ENCODE results near the gene ZNF10.

Gene ZNF10

DNA sequence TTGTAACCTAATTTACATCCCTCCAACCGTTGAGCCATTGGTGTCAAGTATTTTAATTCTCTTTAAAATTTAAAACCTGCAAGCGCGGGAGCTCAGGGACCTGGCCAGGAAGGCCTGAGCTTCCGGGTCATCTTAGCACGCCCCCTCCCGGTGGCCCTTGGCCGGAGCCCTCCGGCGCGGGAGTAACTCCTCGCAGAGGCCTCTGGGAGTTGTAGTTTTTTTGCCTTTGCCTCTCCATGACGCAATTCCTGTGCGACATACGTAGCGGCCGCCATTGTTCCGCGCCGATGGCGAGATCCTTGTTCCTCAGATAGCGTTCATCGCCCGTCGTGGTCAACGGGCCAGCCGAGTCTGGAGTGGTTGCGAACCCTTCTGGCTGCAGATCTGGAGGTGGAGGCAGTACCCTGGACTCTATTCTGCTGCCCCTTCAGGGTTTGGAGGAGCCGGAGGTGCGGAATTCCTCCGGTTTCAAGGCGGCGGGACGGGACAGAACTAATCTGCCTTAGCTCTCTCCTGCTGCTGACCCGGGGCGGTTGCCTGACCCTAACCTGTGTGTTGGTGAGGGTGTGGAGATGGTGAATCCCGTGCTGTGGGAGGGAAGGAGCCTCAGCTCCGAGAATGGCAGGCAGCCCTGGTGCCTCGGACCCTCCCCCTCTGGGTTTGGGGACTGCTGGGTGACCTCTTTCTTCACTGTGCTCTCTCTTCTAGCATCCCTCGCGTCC lies 51.0 kb downstream of the ZNF10 start, which contains the start of gene ZNF268:
Gene ZNF268, plus strand, starts transcription at position 258 of the 722 bp plus-strand sequence. CDS start 503 bp downstream, outside the sequence.
- peak; percentile 79 for DNase-seq (ENCODE audit: low read depth, low spot score)
- H3K4me3 ChIP-seq (ENCODE audit: low read length) = peak within 1 kb of the TSS; percentile 78

DNA sequence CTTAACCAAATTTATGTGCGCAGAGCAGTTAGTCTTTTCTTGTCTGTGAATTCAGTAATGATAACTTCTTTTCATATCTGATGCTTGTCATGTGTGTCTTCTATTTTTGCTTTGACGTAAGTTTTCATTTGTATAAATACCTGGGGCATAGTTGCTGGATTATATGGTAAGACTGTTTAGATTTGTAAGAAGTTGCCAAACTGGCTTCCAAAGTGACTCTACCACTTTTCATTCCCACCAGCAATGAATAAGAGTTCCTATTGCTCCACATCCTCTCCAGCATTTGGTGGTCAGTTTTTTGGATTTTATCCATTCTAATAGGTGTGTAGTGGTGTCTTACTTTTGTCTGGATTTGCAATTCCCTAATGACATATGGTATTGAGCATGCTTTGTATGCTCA lies 59.7 kb downstream of the ZNF10 start:
- no peak overlapping the region for H3K4me3 ChIP-seq (ENCODE audit: low read length)
- DNase-seq (ENCODE audit: low read depth, low spot score) = no peak

DNA sequence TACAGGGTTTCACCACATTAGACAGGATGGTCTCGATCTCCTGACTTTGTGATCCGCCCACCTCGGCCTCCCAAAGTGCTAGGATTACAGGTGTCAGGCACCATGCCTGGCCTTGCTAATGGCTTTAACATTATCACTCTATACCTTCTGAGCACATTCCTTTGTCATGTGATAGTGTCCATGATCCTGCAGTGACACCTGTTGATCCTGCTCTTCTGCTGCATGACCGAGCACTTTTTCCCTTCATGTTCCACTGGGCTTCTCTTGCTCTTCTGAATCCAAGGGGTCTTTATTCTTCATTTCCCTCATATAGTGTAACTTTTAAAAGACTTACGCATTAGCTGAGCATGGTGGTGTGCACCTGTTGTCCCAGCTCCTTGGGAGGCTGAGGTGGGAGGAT lies 62.4 kb downstream of the ZNF10 start:
- no peak overlapping the region for H3K4me3 ChIP-seq (ENCODE audit: low read length)
- no peak for DNase-seq (ENCODE audit: low read depth, low spot score)

DNA sequence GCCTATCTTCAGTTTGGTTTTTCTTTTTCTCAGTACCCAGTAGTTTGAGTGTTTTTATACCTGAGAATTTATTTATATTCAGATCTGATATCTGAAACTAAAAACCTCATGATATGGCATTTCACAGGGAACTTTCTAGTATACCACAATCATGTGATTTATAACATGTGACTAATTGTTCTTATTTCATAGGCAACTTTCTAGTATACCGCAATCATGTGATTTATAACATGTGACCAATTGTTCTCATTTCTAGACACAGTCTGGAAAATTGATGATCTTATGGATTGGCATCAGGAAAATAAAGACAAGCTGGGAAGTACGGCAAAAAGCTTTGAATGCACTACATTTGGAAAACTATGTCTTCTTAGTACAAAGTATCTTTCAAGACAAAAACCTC lies 71.5 kb downstream of the ZNF10 start:
- no peak overlapping the region for H3K4me3 ChIP-seq (ENCODE audit: low read length)
- DNase-seq (ENCODE audit: low read depth, low spot score) = no peak

DNA sequence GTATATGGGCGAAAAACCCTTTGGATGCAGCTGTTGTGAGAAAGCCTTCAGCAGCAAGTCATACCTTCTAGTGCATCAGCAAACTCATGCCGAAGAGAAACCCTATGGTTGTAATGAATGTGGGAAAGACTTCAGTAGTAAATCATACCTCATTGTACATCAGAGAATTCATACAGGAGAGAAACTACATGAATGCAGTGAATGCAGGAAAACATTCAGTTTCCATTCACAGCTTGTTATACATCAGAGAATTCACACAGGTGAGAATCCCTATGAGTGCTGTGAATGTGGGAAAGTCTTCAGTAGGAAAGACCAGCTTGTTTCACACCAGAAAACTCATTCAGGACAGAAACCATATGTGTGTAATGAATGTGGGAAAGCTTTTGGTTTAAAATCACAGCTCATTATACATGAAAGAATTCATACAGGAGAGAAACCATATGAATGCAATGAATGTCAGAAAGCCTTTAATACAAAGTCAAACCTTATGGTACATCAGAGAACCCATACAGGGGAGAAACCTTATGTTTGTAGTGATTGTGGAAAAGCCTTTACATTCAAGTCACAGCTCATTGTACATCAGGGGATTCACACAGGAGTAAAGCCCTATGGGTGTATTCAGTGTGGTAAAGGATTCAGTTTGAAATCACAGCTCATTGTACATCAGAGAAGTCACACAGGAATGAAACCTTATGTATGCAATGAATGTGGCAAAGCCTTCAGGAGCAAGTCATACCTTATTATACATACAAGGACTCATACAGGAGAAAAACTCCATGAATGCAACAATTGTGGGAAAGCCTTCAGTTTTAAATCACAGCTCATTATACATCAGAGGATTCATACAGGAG lies 72.3 kb downstream of the ZNF10 start:
- H3K4me3 ChIP-seq (ENCODE audit: low read length) = no peak overlapping the region
- DNase-seq (ENCODE audit: low read depth, low spot score) = no peak

DNA sequence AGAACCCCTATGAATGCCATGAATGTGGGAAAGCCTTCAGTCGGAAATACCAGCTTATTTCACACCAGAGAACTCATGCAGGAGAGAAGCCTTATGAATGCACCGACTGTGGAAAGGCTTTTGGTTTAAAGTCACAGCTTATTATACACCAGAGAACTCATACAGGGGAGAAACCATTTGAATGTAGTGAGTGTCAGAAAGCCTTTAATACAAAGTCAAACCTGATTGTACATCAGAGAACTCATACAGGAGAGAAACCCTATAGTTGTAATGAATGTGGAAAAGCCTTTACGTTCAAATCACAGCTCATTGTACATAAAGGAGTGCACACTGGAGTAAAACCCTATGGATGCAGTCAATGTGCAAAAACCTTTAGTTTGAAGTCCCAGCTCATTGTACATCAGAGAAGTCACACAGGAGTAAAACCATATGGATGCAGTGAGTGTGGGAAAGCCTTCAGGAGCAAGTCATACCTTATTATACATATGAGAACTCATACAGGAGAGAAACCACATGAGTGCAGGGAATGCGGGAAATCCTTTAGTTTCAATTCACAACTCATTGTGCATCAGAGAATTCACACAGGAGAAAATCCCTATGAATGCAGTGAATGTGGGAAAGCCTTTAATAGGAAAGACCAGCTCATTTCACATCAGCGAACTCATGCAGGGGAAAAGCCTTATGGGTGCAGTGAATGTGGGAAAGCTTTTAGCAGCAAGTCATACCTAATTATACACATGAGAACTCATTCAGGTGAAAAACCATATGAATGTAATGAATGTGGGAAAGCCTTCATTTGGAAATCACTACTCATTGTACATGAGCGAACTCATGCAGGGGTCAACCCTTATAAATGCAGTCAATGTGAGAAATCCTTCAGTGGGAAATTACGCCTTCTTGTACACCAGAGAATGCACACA lies 73.2 kb downstream of the ZNF10 start:
- DNase-seq (ENCODE audit: low read depth, low spot score) = no peak
- H3K4me3 ChIP-seq (ENCODE audit: low read length) = no peak overlapping the region

DNA sequence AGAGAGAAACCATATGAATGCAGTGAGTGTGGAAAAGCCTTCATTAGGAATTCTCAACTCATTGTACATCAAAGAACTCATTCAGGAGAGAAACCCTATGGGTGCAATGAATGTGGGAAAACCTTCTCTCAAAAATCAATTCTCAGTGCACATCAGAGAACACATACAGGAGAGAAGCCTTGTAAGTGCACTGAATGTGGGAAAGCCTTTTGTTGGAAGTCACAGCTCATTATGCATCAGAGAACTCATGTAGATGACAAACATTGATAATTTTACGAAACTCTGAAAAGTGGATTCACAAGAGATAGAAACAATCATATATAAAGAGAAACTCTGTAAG lies 73.8 kb downstream of the ZNF10 start:
- no peak for DNase-seq (ENCODE audit: low read depth, low spot score)
- H3K4me3 ChIP-seq (ENCODE audit: low read length) = no peak overlapping the region

DNA sequence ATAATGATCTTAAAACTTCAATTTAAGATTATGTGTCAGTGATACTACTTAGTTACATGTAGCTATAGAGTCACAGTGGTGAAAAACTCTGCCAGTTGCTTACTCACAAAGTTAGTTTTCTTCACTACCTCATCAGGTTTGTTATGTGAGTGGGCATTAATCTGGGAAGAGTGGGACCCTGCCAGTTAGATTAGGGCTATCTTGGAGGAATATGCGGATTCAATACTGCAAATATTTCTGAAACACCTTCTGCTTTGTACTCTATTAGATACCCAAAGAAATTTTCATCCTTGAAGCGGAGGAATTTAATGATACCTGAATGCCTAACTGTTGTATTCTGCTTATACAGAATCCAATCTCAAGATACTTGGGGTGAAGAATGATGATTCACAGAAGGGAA lies 76.0 kb downstream of the ZNF10 start:
- no peak for DNase-seq (ENCODE audit: low read depth, low spot score)
- H3K4me3 ChIP-seq (ENCODE audit: low read length) = no peak overlapping the region

Measured in Jurkat, Clone E6-1 (cell line).